Dedifferentiated amniotic fluid mesenchymal stem cell (primary cell): Measurements from ENCODE around the gene ADGRL3.

Experiments used
- DNase-seq: peaks from one replicate; pipeline ENCODE4 v3.0.0-alpha.2; 2016; ENCODE audit errors: extremely low spot score

ADGRL3 gene

GRCh38 chr4:61426229-61426628 lies 226.1 kb downstream of the ADGRL3 start:
- DNase-seq = no peak

- DNase-seq = no peak
Measured at GRCh38 chr4:61427099-61427817, 227.1 kb downstream of the ADGRL3 start.

GRCh38 chr4:61427818-61428495 lies 227.8 kb downstream of the ADGRL3 start:
- no peak for DNase-seq

GRCh38 chr4:61428950-61429349 lies 228.8 kb downstream of the ADGRL3 start:
- no peak for DNase-seq

GRCh38 chr4:61431131-61431530 lies 231.0 kb downstream of the ADGRL3 start:
- no peak for DNase-seq

GRCh38 chr4:61437923-61438322 lies 237.8 kb downstream of the ADGRL3 start:
- no peak for DNase-seq

GRCh38 chr4:61440321-61440720 lies 240.2 kb downstream of the ADGRL3 start:
- DNase-seq = no peak

GRCh38 chr4:61442936-61443335 lies 242.8 kb downstream of the ADGRL3 start:
- no peak for DNase-seq

- DNase-seq = no peak
Measured at GRCh38 chr4:61443813-61444510, 243.8 kb downstream of the ADGRL3 start.

- no peak for DNase-seq
Measured at GRCh38 chr4:61445374-61446063, 245.4 kb downstream of the ADGRL3 start.

- no peak for DNase-seq
Measured at GRCh38 chr4:61446941-61447340, 246.8 kb downstream of the ADGRL3 start.

- DNase-seq = no peak
Measured at GRCh38 chr4:61447918-61448317, 247.8 kb downstream of the ADGRL3 start.

GRCh38 chr4:61451935-61452334 lies 251.8 kb downstream of the ADGRL3 start:
- DNase-seq = no peak

GRCh38 chr4:61461956-61462355 lies 261.8 kb downstream of the ADGRL3 start:
- DNase-seq = no peak

GRCh38 chr4:61462451-61463326 lies 262.6 kb downstream of the ADGRL3 start:
- DNase-seq = no peak

- DNase-seq = no peak
Measured at GRCh38 chr4:61468024-61468720, 268.0 kb downstream of the ADGRL3 start.

GRCh38 chr4:61473306-61473705 lies 273.2 kb downstream of the ADGRL3 start:
- DNase-seq = no peak

GRCh38 chr4:61478340-61478739 lies 278.2 kb downstream of the ADGRL3 start:
- DNase-seq = no peak

GRCh38 chr4:61485056-61485455 lies 284.9 kb downstream of the ADGRL3 start:
- no peak for DNase-seq

- no peak for DNase-seq
Measured at GRCh38 chr4:61489927-61490326, 289.8 kb downstream of the ADGRL3 start.

GRCh38 chr4:61493041-61493440 lies 292.9 kb downstream of the ADGRL3 start:
- no peak for DNase-seq
